OCI-LY1 (cell line): ENCODE measurements around the gene RNF168.
"Not testable (repeated sequence)": the region's sequence is repeated elsewhere in the genome, so short reads cannot be mapped to it uniquely, and the experiment has no call there.

ENCODE experiments used
- H2AFZ ChIP-seq: fragments of 200-600 bp; sonication (generic), shearing (Covaris generic); 2 replicates; pipeline ENCODE4 v1.6.0; 2014; ENCODE audit warnings: antibody characterized with exemption, mild to moderate bottlenecking, low read length
- H3F3A ChIP-seq: fragments of 200-600 bp; sonication (generic), shearing (Covaris generic); 2 replicates; pipeline ENCODE4 v1.6.0; 2014; ENCODE audit warnings: mild to moderate bottlenecking, antibody characterized with exemption, low read length, moderate library complexity; ENCODE audit not compliant: insufficient read depth
- H3K27ac ChIP-seq: fragments of 200-600 bp; sonication (generic); 2 replicates; pipeline ENCODE4 v1.5.1; 2014; ENCODE audit warnings: low read length, mixed run types, mild to moderate bottlenecking, low read depth; ENCODE audit not compliant: poor library complexity, severe bottlenecking
- H3K27me3 ChIP-seq: fragments of 200-600 bp; sonication (generic); 2 replicates; pipeline ENCODE4 v1.6.0; 2014; ENCODE audit warnings: antibody characterized with exemption, mild to moderate bottlenecking, low read length, moderate library complexity; ENCODE audit not compliant: insufficient read depth
- H3K36me3 ChIP-seq: fragments of 200-600 bp; sonication (generic); 2 replicates; pipeline ENCODE4 v1.6.1; 2014; ENCODE audit warnings: mild to moderate bottlenecking, antibody characterized with exemption, low read length, moderate library complexity, mixed read lengths; ENCODE audit not compliant: insufficient read depth
- H3K4me1 ChIP-seq: fragments of 200-600 bp; sonication (generic); 2 replicates; pipeline ENCODE4 v1.5.1; 2014; ENCODE audit warnings: mild to moderate bottlenecking, low read length, moderate library complexity; ENCODE audit not compliant: insufficient read depth, severe bottlenecking
- H3K4me2 ChIP-seq: fragments of 200-600 bp; sonication (generic), shearing (Covaris generic); 2 replicates; pipeline ENCODE4 v1.6.1; 2014; ENCODE audit warnings: low read length
- H3K4me3 ChIP-seq: fragments of 200-600 bp; sonication (generic); 2 replicates; pipeline ENCODE4 v1.5.1; 2014; ENCODE audit warnings: low read length, low read depth, mild to moderate bottlenecking, mixed read lengths; ENCODE audit not compliant: poor library complexity, severe bottlenecking
- H3K79me2 ChIP-seq: fragments of 200-600 bp; shearing (Covaris generic); 2 replicates; pipeline ENCODE4 v1.6.1; 2016; ENCODE audit warnings: mixed run types, low read length, mixed read lengths; ENCODE audit not compliant: insufficient read depth
- H3K9ac ChIP-seq: fragments of 200-600 bp; sonication (generic), shearing (Covaris generic); 2 replicates; pipeline ENCODE4 v1.6.1; 2014; ENCODE audit warnings: mild to moderate bottlenecking, low read length, mixed read lengths
- H3K9me2 ChIP-seq: fragments of 200-600 bp; sonication (generic), shearing (Covaris generic); 2 replicates; pipeline ENCODE4 v1.6.1; 2014; ENCODE audit warnings: low read depth, mild to moderate bottlenecking, low read length, mixed read lengths
- H3K9me3 ChIP-seq: fragments of 200-600 bp; shearing (Covaris generic); 2 replicates; pipeline ENCODE4 v1.6.1; 2014; ENCODE audit warnings: low read length, mixed read lengths
- H4K20me1 ChIP-seq: fragments of 200-600 bp; sonication (generic), shearing (Covaris generic); 2 replicates; pipeline ENCODE4 v1.6.0; 2016; ENCODE audit warnings: mild to moderate bottlenecking, low read length; ENCODE audit not compliant: insufficient read depth
- CTCF ChIP-seq: fragments of 200-600 bp; sonication (generic), shearing (Covaris generic); IDR thresholded peaks from 2 replicates; pipeline ENCODE4 v1.5.1; 2017; ENCODE audit warnings: mild to moderate bottlenecking, antibody characterized with exemption, low read length, moderate library complexity, mixed read lengths
- EZH2 ChIP-seq: fragments of 200-600 bp; sonication (generic), shearing (Covaris generic); IDR thresholded peaks from 2 replicates; pipeline ENCODE4 v1.8.0; 2017; ENCODE audit warnings: borderline replicate concordance, mixed run types, mild to moderate bottlenecking, antibody characterized with exemption, low read length, moderate library complexity, mixed read lengths

Gene RNF168

GRCh38 chr3:196454935-196455334 lies 48.6 kb downstream of the RNF168 start:
- Histone ChIP-seq H4K20me1 (no peaks in the 10 kb centered on the region), H3K79me2 (no peaks in the 10 kb centered on the region), H3K9ac (no peak overlapping the region), H3F3A (no peaks in the 10 kb centered on the region), H3K9me2 (no peaks in the 10 kb centered on the region), H3K36me3 (no peaks in the 10 kb centered on the region), H3K9me3 (no peaks in the 10 kb centered on the region), H3K4me3 (no peak overlapping the region), H3K4me1 (no peaks in the 10 kb centered on the region), H2AFZ (no peak overlapping the region), H3K4me2 (no peak overlapping the region), H3K27ac (no peak overlapping the region), H3K27me3 (no peaks in the 10 kb centered on the region)
- no peak for TF ChIP-seq CTCF
- no peak for TF ChIP-seq EZH2

GRCh38 chr3:196445391-196445790 lies 58.2 kb downstream of the RNF168 start:
- not testable (repeated sequence) for H3K4me2 ChIP-seq, H3K9ac ChIP-seq, H2AFZ ChIP-seq, H3K4me3 ChIP-seq, H3K79me2 ChIP-seq, H3K27ac ChIP-seq, H3K36me3 ChIP-seq, H4K20me1 ChIP-seq, H3K9me2 ChIP-seq, H3F3A ChIP-seq, H3K27me3 ChIP-seq, H3K4me1 ChIP-seq, H3K9me3 ChIP-seq
- peak; percentile 46; the same call in 1 of the 2 replicates for TF ChIP-seq CTCF

- Histone ChIP-seq H3K4me1 (no peaks in the 10 kb centered on the region), H3K27ac (no peak overlapping the region), H3F3A (no peaks in the 10 kb centered on the region), H2AFZ (no peak overlapping the region), H3K9ac (no peak overlapping the region), H3K9me3 (no peaks in the 10 kb centered on the region), H4K20me1 (no peaks in the 10 kb centered on the region), H3K4me3 (no peak overlapping the region), H3K9me2 (no peaks in the 10 kb centered on the region), H3K36me3 (no peaks in the 10 kb centered on the region), H3K79me2 (no peaks in the 10 kb centered on the region), H3K4me2 (no peak overlapping the region), H3K27me3 (no peaks in the 10 kb centered on the region)
- TF ChIP-seq EZH2, result no peak
- no peak for TF ChIP-seq CTCF
Measured at GRCh38 chr3:196444500-196444894, 59.1 kb downstream of the RNF168 start.

GRCh38 chr3:196440696-196441095 lies 62.9 kb downstream of the RNF168 start:
- Histone ChIP-seq H3F3A (no peaks in the 10 kb centered on the region), H3K36me3 (no peaks in the 10 kb centered on the region), H3K27me3 (no peaks in the 10 kb centered on the region), H3K9ac (no peak overlapping the region), H3K79me2 (no peaks in the 10 kb centered on the region), H3K4me1 (no peaks in the 10 kb centered on the region), H4K20me1 (no peaks in the 10 kb centered on the region), H3K4me2 (no peak overlapping the region), H2AFZ (no peak overlapping the region), H3K9me3 (no peaks in the 10 kb centered on the region), H3K9me2 (no peaks in the 10 kb centered on the region), H3K4me3 (no peak overlapping the region), H3K27ac (no peak overlapping the region)
- TF ChIP-seq CTCF (no peak), EZH2 (no peak)
